Esophagus mucosa (tissue), 1 donor: Measurements from ENCODE around the gene TENT5D. TPM values are rescaled to one million over a fixed set of nuclear protein-coding genes. Genes with fewer than 3 reads are reported as not detected.
"Not testable (repeated sequence)": the region's sequence is repeated elsewhere in the genome, so short reads cannot be mapped to it uniquely, and the experiment has no call there.

Experiments used
- ATAC-seq: fragments of 200-7000 bp; cut with Tn5 transposase; one replicate; pipeline ENCODE4 v1.9.1; 2020
- total RNA-seq: library from RNA; stranded (reverse); gene quantifications from one replicate; pipeline ENCODE4 v1.2.4, GENCODE V29; 2023
- donor health status: DM: yes; HTN: yes; CAD: no.

The TENT5D gene
- not detected for total RNA-seq

GRCh38 chrX:80420147-80420546, at the start of gene TENT5D:
Gene TENT5D, plus strand, starts transcription at chrX:80420447. Its CDS starts 22,093 bp downstream, at chrX:80442540.
- no peak for ATAC-seq

- not testable (repeated sequence) for ATAC-seq
Observed at GRCh38 chrX:80385651-80386050, 34.6 kb upstream of the TENT5D start.

DNA sequence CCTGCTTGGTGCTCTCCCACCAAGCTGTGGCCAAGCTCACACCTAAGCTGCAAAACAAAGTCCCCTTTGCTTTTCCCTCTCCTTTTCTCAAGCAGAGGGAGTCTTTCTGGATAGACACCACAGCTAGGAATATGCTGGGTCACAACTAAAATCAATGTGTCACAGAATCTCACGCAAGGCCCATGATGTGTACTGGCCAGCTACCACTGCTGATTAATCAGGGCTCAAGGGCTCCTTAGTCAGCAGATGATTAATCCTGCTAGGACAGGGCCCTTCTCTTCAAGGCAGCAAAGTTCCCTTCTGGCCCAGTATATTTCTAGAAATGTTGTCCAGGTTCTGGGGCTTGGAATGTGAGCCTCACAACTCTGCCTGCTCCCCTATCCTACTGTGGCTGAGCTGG, 32.0 kb upstream of the TENT5D start:
- no peak for ATAC-seq

DNA sequence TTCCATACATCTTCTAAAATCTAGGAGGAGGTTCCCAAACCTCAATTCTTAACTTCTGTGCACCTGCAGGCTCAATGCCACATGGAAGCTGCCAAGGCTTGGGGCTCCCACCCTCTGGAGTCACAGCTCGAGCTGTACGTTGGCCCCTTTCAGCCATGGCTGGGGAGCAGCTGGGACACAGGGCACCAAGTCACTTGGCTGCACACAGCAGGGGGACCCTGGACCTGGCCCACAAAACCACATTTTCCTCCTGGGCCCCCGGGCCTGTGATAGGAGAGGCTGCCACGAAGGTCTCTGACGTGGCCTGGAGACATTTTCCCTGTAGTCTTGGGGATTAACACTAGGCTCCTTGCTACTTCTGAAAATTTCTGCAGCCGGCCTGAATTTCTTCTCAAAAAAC, 8.2 kb upstream of the TENT5D start:
- no peak for ATAC-seq

DNA sequence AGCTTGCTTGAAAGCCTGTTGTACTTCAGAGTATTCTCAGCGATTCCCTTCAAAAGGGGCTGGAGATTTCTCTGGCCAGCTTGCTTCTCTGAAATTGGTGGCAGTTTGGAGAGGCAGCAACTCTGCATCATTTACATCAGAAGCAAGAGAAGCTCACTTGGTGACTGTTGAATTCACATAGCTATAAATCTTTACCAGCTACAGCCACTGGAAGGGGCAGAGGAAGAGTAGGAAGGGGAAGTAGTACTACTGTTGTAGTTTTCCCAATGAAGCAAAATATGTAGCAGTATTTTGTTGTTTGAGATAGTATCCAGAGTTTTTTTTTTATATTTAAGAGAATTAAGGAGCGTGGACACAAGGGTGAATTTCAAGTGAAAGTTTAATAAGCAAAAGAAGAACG, 2.8 kb downstream of the TENT5D start:
- no peak for ATAC-seq

GRCh38 chrX:80423744-80424143, 3.5 kb downstream of the TENT5D start:
- no peak for ATAC-seq

DNA sequence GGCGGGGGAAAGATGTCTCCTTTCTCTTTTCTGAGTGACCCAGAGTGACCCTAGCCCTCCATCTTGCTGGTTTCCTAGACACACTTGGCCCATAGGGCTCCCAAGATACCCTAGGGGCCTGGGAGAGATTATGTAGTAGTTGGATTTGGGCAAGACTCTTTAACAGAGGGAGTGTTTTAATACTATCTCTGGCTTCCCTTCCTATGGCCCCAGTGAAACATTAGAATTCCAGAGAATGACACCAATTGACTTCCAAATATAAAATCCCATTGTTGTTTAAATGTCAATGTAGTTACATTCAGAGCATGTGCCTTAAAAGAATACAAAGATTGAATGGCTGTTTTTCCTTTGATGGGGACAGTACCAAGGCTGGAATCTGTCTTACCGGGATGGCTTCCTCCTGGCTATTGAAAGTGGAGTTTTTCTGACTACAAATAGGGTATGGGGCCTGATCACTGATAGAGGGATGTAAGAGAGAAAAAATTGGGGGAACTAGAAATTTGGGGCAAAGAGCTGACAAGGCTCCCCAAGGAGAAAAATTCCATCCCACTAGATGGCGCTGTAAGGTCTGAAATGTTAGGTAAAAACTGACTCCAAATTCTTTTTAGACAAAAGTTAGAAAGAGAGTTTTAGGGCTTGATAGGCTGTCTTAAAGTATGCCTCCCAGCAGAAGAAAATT, 10.7 kb downstream of the TENT5D start:
- no peak for ATAC-seq

- no peak for ATAC-seq
Observed at GRCh38 chrX:80431505-80431832, 11.2 kb downstream of the TENT5D start.

DNA sequence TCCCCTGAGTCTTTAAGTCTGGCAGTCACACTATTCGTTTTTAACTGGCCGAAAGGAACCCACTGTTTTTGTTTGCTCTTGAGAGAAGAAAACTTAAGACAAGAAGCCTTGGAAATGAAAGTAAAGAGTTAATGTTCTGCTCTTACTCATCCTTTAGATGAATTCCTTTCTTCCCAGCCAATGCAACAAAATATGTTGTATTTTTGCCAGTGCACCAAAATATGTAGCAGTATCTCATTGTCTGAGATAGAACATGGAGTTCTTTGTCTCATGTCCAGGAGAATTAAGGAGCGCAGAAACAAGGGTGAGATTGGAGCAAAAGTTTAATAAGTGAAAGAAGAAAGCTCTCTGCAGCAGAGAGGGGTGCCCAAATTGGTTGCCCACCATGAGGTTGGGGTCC, 12.2 kb downstream of the TENT5D start:
- no peak for ATAC-seq

DNA sequence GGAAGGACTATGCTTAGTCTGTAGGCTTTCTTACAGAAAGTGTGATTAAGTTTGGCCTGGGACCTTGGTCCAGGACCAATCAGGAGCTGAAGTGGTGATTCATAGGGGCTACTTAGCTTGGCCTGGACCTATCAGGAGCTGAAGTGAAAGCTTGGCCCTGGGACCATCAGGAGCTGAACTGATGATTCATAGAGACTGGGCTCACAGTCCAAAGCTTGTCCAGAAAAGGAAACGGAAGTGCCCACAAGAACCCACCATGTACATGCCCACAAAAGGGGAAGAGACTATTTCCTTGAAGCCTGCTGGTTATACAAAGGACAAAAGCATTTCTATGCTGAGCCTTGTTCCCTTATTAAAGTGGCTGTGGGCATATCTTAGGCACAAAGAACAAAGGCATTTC, 12.6 kb downstream of the TENT5D start:
- no peak for ATAC-seq

DNA sequence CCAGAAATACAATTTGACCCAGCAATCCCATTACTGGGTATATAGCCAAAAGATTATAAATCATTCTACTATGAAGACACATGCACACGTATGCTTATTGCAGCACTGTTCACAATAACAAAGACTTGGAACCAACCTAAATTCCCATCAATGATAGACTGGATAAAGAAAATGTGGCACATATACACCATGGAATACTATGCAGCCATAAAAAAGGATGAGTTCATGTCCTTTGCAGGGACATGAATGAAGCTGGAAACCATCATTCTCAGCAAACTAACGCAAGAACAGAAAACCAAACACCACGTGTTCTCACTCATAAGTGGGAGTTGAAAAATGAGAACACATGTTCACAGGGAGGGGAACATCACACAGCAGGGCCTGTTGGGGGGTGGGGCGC, 47.9 kb downstream of the TENT5D start:
- not testable (repeated sequence) for ATAC-seq

GRCh38 chrX:80471582-80471981, 51.3 kb downstream of the TENT5D start:
- ATAC-seq, result no peak

GRCh38 chrX:80485543-80485942, 65.3 kb downstream of the TENT5D start:
- ATAC-seq, result no peak

DNA sequence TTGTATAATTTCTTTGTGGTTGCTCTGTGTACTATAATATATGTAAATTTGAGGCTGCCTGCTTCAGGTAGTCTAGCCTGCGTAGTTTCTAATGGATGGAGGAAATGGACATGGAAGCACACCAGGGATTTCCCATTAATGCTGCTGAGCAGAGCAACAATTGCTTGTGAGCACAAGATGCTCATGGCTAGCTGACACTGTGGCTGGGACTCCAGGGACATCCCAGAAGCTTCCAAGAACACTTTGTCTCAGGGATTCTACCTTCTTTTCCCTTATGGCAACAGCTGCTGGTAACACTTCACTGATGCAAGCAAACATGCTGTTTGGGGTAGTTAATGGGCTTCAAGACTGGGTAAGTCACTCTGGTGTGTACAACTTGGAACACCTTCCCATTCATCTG, 66.1 kb downstream of the TENT5D start:
- ATAC-seq, result no peak

DNA sequence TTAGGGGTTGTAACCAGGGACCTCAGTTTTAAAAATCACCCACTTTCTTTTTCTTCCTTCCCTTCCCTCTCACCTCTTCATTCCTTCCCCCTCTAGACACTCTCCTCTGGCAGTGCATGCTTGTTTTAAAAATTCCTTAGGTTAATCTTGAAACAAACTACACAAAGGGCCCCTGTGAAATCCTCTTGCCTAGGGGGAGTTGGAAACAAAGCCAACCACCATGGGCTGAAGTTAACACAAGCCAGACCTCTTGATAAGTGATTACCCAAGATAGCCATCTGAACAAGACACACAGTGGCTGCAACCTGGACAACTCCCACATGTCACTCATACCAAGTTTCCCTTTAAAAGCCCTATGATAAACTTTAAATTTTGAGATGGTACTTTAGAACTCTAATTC, 68.9 kb downstream of the TENT5D start:
- no peak for ATAC-seq
